GM12878 (cell line): ENCODE data around the gene TRERF1. TPM values are rescaled to one million over a fixed set of nuclear protein-coding genes. Genes with fewer than 3 reads are reported as not detected.

Experiments
- CEBPB ChIP-seq, 2 experiments: fragments of 150-350 bp in 1 of 2; IDR thresholded peaks; 2 replicates each; pipeline ENCODE4 v1.6.1; 2012 to 2014; ENCODE audit warnings: low read depth in 2 of 2, low read length in 2 of 2, borderline replicate concordance in 1 of 2, inconsistent platforms in 1 of 2
- E4F1 ChIP-seq: fragments of 450-650 bp; IDR thresholded peaks from 2 replicates; pipeline ENCODE4 v1.6.1; 2018; ENCODE audit warnings: borderline replicate concordance, mild to moderate bottlenecking; ENCODE audit not compliant: partially characterized antibody
- HCFC1 ChIP-seq: fragments of 150-350 bp; IDR thresholded peaks from 2 replicates; pipeline ENCODE4 v1.6.1; 2014; ENCODE audit warnings: low read length
- HDGF ChIP-seq: fragments of 450-650 bp; IDR thresholded peaks from 2 replicates; pipeline ENCODE4 v1.6.1; 2016; ENCODE audit warnings: antibody characterized with exemption
- IRF5 ChIP-seq: fragments of 450-650 bp; IDR thresholded peaks from 2 replicates; pipeline ENCODE4 v1.6.1; 2017; ENCODE audit warnings: borderline replicate concordance
- KDM1A ChIP-seq: fragments of 200-600 bp; sonication (generic); IDR thresholded peaks from 2 replicates; pipeline ENCODE4 v1.6.1; 2016; ENCODE audit warnings: borderline replicate concordance
- NBN ChIP-seq: fragments of 450-650 bp; IDR thresholded peaks from 2 replicates; pipeline ENCODE4 v1.6.1; 2016
- NFYA ChIP-seq: IDR thresholded peaks from 2 replicates; pipeline ENCODE4 v1.6.1; 2011; ENCODE audit warnings: low read depth, mild to moderate bottlenecking, low read length, improper control_type of control experiment, borderline replicate concordance
- PKNOX1 ChIP-seq: fragments of 450-650 bp; IDR thresholded peaks from 2 replicates; pipeline ENCODE4 v1.6.1; 2016; ENCODE audit warnings: mild to moderate bottlenecking
- POU2F2 ChIP-seq: IDR thresholded peaks from 3 replicates; pipeline ENCODE4 v1.6.1; 2011; ENCODE audit warnings: low read depth, mild to moderate bottlenecking, low read length, borderline replicate concordance
- RFX5 ChIP-seq: IDR thresholded peaks from 2 replicates; pipeline ENCODE4 v1.6.1; 2011; ENCODE audit warnings: low read depth, low read length, improper control_type of control experiment
- SMAD5 ChIP-seq: IDR thresholded peaks from 2 replicates; pipeline ENCODE4 v1.6.1; 2016; ENCODE audit warnings: antibody characterized with exemption, low read depth
- ZNF217 ChIP-seq: fragments of 450-650 bp; IDR thresholded peaks from 2 replicates; pipeline ENCODE4 v1.6.1; 2017; ENCODE audit warnings: antibody characterized with exemption, mild to moderate bottlenecking
- ZNF384 ChIP-seq: IDR thresholded peaks from 2 replicates; pipeline ENCODE4 v1.6.1; 2012; ENCODE audit warnings: low read depth, mild to moderate bottlenecking, low read length, improper control_type of control experiment, borderline replicate concordance
- polyA plus RNA-seq, 11 experiments: library from polyadenylated mRNA; depleted of rRNA in 4 of 11; unstranded in 6 of 11; stranded (reverse) in 5 of 11; fragments of >200 nt; fragmentation: Nextera tagmentation in 4 of 11; fragmentation: Illumina TruSeq in 1 of 11; extraction: Ambion mirVana in 4 of 11; extraction: Trizol in 1 of 11; gene quantifications; 1 replicate in 1 of 11; 2 replicates in 10 of 11; pipeline versions ENCODE4 v1.2.1 to v1.2.3, GENCODE V29; 2011 to 2016; ENCODE audit warnings: inconsistent platforms in 2 of 11, missing spikeins in 2 of 11, low read depth in 1 of 11
- total RNA-seq, 4 experiments: library from RNA; depleted of rRNA in 3 of 4; stranded (reverse); fragments of >200 nt in 3 of 4; fragmentation: Illumina TruSeq in 1 of 4; extraction: Trizol in 1 of 4; gene quantifications; 2 replicates each; pipeline versions ENCODE4 v1.2.1 to v1.2.3, GENCODE V29; 2013 to 2021
- TF ChIP-seq, protein P1 (sequence below): fragments of 450-650 bp; IDR thresholded peaks from 2 replicates; pipeline ENCODE4 v1.6.1; 2018; ENCODE audit warnings: mild to moderate bottlenecking, low read depth, moderate library complexity; ENCODE audit not compliant: partially characterized antibody

The TRERF1 gene
- total and polyA plus RNA-seq, 10 of the 15 experiments (the other 5 are each of a cell fraction or from before 2014, with no cell fraction given) = 2.2 to 19.4 (median 7.2) TPM

DNA sequence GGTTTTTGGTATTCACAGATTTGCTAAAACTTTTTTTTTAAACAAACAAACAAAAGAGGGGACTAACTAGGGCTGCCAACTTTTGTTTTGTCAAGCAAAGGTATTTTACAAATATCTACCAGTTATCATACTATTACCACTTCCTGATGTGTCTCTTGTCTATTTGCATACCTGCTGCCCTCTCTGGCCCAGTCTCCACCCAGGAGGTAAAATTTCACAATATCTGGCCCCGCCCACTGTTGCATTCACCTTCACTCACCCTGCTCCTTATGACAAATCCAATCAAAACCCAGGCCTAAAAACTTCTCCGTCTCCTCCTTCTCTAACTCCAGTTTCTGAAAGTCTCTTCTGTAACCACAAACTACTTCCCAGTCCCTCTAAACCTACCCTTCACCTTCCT is 82.2 kb downstream of the TRERF1 start (continued):
- no peak for TF ChIP-seq HDGF
- TF ChIP-seq, protein P1, sequence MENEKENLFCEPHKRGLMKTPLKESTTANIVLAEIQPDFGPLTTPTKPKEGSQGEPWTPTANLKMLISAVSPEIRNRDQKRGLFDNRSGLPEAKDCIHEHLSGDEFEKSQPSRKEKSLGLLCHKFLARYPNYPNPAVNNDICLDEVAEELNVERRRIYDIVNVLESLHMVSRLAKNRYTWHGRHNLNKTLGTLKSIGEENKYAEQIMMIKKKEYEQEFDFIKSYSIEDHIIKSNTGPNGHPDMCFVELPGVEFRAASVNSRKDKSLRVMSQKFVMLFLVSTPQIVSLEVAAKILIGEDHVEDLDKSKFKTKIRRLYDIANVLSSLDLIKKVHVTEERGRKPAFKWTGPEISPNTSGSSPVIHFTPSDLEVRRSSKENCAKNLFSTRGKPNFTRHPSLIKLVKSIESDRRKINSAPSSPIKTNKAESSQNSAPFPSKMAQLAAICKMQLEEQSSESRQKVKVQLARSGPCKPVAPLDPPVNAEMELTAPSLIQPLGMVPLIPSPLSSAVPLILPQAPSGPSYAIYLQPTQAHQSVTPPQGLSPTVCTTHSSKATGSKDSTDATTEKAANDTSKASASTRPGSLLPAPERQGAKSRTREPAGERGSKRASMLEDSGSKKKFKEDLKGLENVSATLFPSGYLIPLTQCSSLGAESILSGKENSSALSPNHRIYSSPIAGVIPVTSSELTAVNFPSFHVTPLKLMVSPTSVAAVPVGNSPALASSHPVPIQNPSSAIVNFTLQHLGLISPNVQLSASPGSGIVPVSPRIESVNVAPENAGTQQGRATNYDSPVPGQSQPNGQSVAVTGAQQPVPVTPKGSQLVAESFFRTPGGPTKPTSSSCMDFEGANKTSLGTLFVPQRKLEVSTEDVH = no peak
- TF ChIP-seq IRF5 = no peak
- no peak for TF ChIP-seq KDM1A
- TF ChIP-seq ZNF217 = 0 out of 2 replicates have a peak, but pooled peaks have one; percentile 47
- peak in 1 of 2 experiments; percentile 30; a peak in 1 of 4 replicates for TF ChIP-seq CEBPB (IDR thresholded peaks at IDR 0.05; ENCODE audit: borderline replicate concordance in 1 of 2, low read depth in 2 of 2, low read length in 2 of 2)
- no peak for TF ChIP-seq NBN
- no peak for TF ChIP-seq SMAD5
- no peak for TF ChIP-seq NFYA
- TF ChIP-seq ZNF384 = no peak
- TF ChIP-seq POU2F2 = peak; percentile 63; the same call in 1 of the 3 replicates
- no peak for TF ChIP-seq PKNOX1
- no peak for TF ChIP-seq RFX5
- TF ChIP-seq HCFC1 = no peak
- no peak for TF ChIP-seq E4F1
